HG02610 (cell line): ENCODE data around the gene AZU1.

Source experiments
- ATAC-seq: cut with Tn5 transposase; IDR thresholded peaks from one replicate; pipeline ENCODE4 v1.9.1; 2021; ENCODE audit warnings: mild to moderate bottlenecking, moderate library complexity; ENCODE audit not compliant: unreplicated experiment

Gene AZU1

DNA sequence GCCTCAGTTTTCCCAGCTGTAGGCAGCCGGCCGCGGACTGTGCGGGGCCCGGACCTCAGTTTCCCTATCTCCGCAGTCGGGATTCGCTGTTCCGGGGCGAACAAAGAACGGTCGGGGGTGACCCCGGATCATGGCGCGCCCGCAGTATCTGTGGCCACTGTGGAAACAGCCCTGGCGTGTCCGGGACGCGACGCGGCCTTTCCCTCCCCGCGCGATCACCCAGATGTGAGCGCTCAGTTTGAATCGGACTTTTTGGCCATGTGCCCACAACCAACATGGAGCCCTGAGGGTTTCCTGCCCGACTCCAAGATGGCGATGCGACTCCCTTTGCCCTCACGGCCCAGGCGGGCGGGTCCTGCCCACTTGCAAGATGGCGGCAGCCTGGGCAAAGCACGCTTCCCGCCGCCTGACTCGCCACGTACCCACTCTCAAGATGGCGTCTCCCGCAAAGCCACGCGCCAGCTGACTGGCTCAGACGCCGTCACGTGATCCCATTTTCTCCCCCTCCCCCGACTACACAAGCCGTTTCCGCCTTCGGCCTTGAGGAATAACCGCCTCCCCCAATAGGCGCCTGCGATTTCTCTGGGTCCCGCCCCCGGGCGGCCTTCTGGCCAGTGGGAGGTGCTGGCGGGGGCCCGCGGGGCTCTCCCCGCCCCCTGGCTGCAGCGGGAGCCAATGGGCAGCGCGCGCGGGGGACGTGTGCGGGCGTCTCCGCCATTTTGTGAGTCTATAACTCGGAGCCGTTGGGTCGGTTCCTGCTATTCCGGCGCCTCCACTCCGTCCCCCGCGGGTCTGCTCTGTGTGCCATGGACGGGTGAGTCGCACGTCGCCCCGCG lies 30.7 kb upstream of the AZU1 start, which contains the start of gene PTBP1:
Gene PTBP1, plus strand, starts transcription at position 761 of the 836 bp plus-strand sequence. Its CDS starts 46 bp downstream, at position 807.
- peak; percentile 79 for ATAC-seq

DNA sequence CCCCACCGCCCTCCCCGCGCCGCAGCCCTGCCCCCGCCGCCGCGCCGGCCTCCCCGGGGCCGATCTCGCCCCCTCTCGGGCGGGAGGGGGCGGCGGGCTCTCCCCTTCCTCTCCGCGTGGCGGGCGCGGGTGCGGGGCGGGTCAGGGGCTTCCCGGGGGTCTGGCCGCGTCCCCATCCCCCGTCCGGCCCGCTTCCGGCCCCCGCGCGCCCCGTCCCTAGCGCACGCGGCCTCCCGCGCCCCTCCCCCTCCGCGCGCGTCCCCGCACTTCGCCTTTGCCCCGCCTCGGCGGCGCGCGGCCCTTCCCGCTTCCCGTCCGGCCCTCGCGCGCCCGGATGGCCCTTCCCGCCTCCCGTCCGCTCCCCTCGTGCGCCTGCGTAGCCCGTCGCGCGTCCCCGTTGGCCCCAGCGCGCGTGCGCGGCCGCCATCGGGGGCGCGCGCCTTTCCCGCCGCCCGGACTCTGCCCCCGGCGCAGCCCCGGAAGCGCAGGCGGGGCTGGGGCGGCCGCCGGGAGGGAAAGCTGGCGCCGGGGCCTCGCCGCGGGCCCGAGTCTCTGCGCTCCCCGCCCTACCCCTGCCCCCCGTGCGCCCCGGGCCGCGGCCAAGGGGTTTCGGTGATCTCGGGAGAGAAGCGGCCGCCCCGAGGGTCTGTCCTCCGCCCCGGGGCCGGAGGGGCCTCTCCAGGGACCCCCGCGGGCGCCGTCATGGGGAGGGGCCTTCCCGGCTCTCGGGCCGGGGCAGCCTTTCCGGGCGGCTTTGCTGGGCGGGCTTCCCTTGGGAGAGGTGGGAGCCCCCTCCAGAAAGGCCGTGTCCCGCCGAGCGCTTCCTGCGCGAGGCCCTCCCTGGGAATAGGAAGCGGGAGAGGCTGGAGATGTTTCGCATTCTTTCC lies 29.9 kb upstream of the AZU1 start:
- ATAC-seq: peak; percentile 35

DNA sequence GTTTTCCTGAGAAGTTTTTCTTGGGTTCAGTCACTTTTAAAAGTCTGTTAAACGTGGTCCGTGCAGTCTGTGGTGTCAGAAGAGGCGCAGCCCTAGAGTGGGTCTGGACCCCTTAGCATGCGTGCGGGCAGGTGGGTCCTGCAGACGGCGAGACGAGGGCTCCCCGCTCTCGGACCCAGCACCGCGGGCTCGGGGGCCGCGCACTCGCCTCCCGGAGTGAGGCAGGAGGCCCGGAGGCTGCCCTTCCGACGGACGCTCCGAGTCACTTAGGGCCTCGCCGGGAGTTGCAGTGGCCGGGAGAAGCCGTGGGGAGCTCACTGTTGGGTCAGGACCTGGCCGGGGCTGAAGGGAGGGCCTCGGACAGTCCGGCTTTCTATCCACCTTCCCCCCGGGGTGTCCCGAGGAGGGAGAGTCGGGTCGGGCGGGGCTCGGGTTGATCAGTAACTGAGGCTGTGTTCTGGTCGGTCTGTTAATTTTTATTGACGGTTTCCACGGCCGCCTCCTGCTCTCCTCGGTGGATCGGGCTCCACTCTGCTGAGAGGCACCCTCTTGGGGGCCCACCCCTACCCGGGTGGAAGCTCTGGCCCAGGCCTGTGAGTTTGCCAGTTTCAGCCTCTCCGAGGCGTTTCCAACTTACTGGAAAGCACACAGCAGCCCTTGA lies 29.1 kb upstream of the AZU1 start:
- no peak for ATAC-seq

DNA sequence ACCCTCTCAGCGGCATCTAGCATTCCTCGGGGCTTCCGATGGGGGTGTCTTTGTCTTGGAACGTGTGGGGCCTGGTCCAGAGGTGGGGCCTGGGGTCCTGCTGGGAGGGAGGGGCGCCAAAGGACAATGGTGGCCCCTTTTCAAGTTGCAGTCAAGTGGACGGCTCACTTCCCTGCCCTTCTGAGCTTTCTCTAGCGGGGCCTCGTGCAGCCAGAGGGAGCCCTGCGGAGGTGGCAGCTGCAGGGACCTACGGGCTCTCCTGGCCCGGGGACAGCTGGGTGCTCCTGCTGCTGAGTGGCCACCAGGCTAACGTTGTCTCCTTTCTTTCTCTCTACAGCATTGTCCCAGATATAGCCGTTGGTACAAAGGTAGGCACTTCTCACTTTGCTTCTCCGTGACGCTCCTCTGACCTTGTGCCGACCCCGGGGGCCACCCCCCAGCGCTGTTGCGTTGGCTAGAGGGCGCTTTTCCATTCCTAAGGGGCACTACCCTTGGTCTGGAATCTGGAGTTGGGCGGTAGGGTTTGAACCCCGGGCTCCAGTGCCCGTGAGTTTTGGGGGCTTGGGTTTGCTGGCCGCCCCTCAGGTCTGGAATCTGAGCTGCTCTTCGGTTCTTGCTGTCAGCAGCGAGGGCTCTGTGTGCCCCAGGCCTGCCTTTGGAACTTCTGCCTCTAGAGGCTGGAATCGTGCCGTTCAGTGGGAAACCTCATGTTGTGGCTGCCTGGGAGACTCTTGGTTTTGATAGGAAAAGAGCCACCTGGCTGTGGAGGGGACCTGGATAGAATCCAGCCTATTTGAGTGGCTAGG lies 28.4 kb upstream of the AZU1 start:
- ATAC-seq: no peak

DNA sequence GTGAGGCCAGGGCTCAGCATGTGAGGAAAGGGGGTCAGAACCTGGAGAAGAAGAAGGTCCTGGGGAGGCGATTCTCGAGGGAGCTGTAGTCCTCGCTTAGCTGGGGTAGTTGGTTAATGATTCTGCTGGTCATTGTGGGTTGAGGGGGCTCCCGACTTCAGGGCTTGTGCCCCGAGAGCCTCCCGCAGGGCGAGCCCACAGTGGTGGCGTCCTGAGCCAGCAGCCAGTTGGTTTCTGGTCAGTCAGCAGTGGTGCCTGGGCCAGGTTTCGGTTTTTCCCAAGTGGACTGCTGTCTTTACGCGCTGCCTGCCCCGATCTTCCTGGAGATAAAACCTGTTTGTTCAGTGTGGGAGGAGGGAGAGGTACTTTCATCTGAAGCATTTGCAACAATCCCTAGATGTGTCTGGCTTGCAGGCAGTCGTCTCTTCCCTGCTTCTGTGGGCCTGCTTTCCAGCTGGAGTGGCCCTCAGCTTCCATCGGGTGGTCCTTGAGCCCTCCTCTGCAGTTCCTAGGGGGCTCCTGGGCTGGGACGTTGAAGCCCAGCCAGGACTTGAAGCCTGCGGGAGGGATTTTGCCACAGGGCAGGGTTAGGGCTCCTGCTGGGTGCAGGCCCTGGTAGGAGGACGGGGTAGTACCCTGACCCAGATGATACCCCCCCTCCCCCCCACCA lies 27.1 kb upstream of the AZU1 start:
- no peak for ATAC-seq

DNA sequence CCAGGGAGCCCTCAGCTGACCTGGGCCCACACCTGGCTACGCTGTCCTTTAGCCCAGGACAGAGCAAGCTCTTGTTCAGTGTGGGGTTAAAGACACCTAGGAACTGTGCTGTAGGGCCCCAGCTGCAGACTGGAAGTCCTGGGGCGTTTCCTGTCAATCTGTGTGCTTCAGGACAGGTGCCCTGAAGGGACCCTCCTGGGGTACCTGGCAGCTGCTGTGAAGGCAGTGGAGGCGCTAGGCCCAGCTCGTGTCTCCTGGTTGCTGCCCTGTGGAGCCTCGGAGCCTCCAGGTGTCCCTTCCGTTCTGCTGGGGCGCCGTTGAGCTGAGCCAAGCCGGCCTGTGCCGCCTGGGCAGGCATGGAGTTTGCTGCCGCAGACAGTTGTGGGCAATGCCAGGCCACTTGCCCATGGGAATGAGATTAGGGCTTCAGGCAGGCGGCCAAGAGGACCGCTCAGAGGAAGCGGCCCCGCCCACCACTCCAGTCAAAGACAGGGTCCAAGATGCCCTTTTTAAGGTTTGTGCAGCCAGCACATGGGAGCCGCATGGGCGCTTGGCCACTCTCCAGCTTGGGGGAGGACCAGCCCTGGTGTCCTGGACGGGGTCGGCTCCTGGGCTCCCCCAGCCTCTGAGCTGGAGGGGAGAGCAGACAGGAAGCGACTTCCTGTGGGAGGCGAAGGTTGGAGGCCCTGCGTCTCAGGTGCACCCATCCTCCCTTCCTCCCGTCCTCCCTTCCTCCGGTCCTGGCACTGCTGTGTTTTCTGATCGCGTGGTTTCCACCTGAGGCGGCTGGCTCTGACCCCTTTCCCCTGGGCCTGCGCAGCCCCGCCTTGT lies 26.4 kb upstream of the AZU1 start:
- ATAC-seq: no peak

DNA sequence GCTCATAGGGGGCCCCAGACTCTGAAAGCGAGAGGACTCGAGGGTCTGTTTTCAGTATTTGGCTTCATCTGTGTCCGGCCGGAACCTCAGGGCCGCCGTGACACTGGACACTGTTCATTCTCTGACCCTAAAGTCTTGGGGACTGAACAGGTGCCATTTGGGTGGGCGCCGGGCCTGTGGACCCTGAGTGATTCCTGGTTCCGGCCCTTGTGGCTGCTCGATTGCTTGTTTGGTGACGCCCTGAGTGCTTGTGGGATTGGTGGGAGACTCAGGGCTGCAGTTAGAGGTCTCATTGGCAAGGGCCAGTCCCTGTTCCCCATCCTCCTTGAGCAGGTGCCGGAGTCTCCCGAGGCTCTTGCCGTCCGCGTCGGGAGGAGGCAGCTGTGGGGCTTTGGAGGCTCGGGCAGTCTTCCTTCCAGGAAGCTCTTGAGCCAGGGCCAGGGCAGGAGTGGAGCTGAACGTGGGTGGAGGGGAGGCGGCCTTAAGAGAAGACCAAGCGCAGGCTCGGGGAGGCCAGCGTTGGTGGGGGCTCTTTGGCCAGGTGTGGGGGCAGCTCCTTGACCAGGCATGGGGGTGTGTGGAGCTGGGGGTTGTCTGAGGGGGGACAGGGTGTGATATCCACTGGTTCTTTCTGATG lies 25.7 kb upstream of the AZU1 start:
- ATAC-seq: no peak

DNA sequence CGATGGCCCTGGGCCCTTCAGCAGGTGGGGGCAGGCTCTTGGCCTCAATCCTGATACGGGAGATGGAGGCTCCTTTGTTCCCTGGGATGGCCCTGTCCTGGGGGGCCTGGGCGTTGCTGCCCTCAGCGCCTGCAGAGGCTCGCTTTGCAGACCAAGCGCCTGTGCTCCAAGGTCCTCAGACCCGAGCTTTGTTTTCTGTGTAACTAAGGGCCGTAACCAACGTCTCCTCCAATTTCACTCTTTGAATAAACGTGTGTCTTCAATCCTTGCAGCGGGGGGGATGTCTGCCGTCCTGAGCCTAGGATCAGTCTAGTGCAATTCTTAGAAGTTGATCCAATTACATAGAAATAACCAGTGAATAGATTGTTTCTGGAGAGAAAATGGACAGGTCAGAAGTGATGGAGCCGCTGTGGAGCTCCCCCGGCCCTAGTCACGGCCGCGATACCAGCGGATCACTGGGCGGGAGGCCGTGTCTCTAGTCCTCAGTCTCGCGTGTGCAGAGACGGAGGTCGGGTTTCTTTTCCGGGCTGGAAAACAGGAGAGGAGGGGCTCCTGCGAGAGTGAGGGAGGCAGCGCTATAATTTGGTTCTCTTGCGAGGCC lies 25.0 kb upstream of the AZU1 start:
- no peak for ATAC-seq

DNA sequence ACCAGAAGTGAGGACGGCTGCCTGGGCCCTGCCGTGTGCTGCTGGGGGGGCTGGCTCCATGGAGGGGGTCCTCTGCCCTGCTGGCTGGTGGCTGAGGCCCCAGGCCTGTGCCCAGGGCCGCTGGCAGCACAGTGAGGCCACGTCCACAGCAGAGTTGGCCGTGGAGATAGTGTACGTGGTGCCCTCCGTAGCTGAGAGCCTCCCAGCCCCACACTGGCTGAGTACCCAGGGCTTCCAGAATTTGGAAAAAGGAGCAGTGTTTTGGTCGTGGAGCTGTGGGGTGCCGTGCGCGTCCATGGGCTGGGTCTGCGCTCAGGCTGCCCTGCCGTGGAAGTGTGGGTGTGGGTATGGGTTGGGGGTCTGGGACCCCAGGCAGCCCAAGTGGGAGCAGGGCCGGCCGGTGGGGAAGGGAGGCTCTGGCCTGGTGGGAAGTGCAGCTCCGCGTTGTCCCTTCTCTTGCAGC lies 24.5 kb upstream of the AZU1 start:
- ATAC-seq: no peak

DNA sequence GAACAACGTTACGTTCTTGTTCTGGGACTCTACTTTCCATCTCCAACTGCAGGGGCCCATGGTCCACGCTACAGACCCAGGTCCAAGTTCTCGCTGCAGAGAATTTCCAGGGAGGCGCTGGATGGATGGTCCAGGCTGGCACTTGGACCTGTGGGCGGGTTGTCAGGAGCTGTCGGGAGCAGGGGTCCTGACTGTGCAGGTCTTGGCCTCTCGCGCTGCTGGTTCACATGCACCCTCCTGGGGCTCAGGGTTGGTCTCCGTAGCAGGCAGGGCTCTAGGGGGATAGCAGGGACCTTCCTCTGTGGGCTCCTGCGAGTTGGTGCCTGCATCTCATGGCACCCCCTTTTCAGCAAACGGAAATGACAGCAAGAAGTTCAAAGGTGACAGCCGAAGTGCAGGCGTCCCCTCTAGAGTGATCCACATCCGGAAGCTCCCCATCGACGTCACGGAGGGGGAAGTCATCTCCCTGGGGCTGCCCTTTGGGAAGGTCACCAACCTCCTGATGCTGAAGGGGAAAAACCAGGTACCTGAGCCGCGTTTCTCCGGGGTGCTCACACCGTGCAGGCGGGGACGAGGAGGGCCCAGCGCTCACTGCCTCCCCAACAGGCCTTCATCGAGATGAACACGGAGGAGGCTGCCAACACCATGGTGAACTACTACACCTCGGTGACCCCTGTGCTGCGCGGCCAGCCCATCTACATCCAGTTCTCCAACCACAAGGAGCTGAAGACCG lies 23.8 kb upstream of the AZU1 start:
- ATAC-seq: no peak

DNA sequence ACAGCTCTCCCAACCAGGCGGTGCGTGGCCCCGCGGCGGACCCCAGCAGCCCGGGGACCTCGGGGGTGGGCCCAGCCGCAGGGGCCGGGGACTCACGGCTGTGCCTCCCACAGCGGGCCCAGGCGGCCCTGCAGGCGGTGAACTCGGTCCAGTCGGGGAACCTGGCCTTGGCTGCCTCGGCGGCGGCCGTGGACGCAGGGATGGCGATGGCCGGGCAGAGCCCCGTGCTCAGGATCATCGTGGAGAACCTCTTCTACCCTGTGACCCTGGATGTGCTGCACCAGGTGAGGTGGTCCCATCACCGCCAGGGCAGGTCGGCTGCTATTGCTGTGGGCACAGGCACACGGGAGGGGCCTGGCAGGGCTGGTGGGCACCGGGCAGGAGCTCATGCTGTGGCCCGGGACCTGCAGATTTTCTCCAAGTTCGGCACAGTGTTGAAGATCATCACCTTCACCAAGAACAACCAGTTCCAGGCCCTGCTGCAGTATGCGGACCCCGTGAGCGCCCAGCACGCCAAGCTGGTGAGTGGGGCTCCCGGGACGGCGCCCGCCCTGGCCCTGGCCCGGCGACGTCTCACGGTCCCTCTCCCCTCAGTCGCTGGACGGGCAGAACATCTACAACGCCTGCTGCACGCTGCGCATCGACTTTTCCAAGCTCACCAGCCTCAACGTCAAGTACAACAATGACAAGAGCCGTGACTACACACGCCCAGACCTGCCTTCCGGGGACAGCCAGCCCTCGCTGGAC lies 23.0 kb upstream of the AZU1 start:
- ATAC-seq: no peak

DNA sequence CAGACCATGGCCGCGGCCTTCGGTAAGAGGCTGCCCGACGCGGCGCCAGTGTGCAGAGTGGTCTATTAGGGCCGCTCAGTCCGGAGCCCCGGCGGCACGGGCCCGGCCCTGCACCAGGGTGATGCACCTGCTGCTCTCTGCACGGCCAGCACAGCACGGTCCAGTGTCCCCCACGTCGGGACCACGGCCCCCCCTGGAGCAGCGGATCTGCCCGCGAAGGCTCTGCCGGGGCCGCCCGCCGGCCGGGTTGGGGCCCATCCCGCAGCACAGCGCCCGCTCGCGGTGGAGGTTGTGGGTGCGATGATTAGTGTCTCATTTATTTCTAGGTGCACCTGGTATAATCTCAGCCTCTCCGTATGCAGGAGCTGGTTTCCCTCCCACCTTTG lies 22.5 kb upstream of the AZU1 start:
- ATAC-seq: no peak

DNA sequence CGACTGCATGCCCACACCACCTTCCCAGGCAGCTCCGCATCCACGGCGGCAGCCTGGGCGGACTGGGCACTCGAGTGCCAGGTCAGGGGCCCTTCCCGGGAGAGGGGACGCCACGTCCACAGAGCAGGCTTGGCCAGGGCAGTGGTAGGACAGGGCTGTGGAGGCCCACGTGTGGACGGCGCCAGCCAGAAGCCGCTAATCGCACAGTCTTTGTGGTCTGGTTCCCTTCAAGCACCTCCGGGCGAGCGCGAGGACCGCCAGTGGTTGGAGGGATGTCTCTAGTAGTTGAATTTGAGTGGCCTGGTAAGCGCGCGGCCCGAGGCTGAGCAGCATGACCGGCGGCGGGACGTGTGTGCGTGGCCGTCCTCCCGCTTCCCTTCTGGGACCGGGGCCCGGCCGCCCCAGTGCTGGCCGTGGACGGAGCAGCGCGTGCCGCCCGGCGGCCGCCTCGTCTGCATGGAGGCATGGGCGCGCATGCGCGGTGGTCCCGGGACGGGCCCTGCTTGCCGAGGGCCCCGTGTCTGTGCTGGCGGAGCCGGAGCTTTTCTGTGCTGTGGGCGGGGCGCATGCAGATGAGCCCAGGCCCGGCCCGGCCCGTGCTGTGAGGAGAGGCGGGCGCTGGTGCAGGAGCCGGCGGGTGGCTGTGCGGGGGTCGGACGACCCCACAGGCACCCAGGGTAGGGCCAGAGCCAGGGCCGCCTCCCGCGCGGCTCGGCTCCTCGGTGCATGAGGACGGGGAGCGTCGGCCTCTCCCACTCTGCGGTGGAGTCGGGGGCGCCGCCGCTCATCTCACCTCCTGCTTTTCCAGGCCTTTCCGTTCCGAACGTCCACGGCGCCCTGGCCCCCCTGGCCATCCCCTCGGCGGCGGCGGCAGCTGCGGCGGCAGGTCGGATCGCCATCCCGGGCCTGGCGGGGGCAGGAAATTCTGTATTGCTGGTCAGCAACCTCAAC lies 21.8 kb upstream of the AZU1 start:
- no peak for ATAC-seq

DNA sequence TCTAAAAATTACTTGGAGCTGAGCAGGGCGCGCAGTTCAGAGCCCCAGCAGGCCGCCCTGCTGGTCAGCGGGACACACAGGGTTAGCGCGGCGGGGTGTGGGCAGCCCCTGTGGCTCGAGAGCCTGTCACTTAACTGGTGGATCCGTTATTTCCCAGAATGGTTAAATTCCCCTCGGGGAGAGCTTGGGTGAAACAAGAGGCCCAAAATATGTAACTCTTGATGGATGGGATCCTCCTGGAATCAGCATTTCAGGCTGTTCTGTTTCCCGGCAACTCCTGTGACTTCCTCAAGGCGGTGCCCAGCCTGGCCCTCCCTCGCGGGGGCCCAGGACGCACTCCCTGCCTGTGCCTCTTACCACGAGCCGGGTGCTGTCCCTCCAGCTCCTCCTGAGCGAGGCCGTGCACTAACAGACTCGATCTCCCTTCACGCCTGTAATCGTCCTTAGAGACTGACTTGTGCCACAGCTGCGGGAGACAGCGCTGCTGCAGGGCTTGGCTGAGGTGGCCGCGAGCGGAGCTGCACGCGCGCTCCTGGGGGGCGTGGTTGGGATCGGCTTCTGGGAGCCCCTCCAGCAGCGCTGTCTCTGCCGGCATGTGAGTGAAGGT lies 20.7 kb upstream of the AZU1 start:
- ATAC-seq: no peak
